GM21423 (cell line): Measurements from ENCODE around the gene PTBP3.
A peak's percentile ranks its signal among the peaks of the same experiment; 100 is the strongest.

Experiments used
- ATAC-seq: cut with Tn5 transposase; IDR thresholded peaks from one replicate; pipeline ENCODE4 v1.9.1; 2021; ENCODE audit warnings: mild to moderate bottlenecking, moderate library complexity; ENCODE audit not compliant: unreplicated experiment

Gene PTBP3

DNA sequence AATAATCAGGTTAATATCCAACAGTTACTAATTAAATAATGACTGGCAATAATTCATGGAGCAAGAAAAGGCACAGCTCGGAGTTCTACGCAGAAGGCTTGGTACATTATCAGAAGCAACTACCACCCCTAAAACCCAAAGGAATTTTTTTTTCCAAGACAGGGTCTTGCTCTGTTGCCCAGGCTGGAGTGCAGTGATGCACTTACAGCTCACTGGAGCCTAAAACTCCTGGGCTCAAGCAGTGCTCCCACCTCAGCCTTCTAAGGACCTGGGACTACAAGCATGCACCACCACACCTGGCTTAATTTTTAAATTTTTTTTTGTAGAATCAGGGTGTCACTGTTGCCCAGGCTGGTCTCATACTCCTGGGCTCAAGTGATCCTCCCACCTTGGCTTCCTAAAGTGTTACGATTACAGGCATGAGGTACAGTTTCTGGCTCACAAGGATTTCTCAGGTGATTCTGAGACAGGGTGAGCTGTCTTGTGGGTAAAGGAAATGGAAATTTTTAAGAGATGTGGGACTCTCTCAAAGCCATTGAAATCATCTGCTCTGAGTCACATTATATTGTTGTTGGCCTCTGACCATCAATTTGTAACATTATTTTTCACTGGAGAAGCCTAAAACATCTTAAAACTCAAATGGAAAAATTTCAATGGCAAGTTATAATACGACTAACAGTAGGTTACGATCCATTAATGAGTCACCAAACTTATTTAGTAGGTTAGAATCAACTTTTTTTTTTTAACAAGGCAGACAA, 26.8 kb upstream of the PTBP3 start:
- ATAC-seq: no peak

DNA sequence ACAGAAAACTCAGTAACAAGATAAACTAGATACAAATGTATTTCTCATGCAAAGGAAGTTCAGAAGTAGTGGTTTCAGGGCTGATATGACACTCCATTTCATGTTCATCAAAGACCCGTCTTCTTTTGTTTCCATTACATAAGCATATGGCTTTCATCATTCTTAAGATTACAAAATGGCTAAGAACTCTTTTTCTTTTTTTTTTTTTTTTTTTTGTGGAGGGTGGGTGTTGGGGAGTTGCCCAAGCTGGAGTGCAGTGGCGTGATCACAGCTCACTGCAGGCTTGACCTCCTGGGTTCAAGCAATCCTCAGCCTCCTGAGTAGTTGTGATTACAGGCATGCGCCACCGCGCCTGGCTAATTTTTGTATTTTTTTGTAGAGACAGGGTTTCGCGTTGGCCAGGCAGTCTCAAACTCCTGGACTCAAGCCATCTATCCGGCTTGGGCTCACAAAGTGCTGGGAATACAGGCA, 22.0 kb upstream of the PTBP3 start:
- ATAC-seq: no peak

DNA sequence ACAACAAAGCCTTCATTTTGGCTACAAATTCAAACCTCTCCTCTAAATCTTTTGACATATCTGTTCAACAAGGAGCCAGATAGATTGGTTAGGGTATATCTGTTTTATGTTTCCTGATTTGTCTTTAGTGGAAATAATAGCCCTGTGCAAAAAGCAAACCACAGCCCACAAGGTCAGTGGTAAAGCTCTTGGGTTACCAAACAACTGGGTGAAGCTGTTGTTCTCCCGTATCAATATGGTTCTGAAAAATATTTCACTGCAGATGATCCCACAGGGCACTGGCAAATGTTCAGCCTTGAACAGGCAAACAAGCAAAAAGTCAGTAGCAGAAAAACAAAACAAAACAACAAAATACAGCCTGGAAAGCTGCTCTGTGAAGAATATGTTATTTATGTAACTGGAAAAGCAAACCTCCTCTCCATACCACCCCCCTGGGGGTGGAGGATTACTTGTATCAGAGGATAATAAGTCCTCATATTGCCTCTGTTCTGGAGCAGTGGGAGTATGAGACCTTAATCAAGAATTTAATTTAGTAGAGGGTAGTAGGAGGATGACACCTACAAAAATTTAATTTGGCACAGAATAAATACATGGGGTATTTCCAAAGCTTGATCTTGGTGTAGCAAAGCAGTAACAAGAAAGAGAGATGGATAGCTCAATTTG, 20.8 kb upstream of the PTBP3 start:
- no peak for ATAC-seq

DNA sequence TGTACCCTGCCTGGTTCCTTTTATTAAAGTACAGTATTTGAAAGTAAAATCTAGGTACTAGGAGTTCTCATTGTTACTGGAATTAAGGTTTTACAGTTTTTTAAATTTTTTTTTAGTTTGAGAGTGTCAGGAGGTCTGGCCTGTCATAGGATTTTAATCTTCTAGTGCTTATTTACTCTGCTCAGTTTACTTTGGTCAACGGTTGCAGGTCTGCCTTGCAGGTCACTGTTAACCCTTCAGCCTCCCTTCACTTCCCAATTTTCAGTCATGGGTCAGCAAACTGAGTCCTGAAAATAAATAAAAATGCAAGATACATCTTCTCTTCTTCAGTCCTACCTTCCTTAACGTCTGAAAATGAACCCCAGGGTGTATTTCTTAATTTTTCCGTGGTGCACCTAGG, 18.8 kb upstream of the PTBP3 start:
- ATAC-seq: no peak

DNA sequence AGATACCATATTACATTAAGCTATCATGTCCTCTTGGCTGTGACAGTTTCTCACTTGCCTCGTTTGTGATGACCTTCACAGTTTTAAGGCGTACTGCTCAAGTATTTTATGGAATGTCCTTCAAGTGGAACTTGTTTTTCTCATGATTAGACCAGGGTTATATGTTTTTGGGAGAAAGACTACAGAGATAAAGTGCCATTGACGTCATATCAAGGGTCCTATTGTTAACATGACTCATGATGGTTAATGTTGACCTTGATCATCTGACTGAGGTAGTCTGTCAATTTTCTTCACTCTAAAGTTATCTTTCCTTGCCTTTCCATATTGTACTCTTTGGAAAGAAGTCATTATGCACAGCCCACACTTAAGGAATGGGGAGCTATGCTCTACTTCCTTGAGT, 17.8 kb upstream of the PTBP3 start:
- no peak for ATAC-seq

DNA sequence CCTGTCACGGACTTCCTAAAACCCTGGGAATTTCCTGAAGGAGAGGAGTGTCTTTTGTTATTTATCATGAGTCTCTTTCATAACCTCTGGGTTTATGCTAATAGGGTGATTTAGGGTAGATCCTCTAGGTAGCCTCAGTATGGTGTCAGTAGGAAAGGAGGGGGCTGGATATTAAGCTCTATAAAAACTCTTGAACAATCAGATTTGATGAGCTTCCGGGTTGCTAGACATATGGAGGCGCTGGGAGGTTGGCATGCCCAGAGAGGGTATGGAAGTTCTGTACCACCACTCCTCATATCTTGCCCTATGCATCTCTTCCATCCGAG, 15.6 kb upstream of the PTBP3 start:
- no peak for ATAC-seq

DNA sequence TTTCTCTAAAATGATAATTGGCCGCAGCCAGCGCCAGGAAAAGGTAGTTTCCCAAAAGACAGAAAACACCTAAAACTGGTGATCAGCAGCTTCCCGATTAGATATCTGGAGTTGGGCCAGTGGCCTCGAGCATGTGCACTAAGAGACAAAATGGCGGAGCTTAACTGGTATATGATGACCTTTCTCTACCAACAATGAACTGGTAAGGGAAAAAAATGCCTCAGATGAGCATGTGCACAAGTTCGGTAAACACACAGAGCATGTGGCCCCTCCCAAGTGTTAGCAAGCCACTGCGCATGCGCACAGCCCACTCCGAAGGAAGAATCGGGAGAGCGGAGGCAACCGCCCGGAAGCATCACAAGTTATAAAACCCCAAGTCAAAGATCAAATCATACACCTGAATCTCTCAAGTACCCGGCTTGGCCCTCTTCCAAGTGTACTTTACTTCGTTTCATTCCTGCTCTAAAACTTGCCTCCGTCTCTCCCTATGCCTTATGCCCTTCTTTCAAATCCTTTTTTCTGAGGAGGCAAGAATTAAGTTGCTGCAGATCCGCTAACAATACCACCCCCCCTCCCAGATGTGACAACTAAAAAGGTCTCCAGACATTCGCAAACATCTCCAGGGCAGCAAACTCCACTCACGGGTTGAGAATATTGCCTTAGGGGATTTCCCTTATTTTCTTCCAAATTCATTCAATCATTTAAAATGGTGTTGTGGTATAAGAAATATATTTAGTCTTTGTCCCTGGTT, 15.0 kb upstream of the PTBP3 start:
- ATAC-seq: no peak

DNA sequence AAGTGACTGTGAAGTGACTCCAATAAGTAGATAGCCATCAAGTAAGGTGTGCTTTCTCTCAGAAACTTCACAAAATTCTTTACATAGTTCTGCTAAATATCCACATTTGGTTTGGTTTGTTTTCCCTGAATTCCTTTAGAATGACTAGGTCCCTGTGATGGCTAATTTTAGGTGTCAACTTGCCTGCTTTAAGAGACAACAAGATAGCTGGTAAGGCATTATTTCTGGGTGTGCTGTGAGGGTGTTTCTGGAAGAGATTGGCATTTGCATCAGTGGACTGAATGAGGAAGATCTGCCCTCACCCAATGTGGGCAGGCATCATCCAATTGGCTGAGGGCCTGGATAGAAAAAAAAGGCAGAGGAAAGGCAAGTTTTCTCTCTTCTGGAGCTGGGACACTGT, 8.3 kb upstream of the PTBP3 start:
- ATAC-seq: no peak

DNA sequence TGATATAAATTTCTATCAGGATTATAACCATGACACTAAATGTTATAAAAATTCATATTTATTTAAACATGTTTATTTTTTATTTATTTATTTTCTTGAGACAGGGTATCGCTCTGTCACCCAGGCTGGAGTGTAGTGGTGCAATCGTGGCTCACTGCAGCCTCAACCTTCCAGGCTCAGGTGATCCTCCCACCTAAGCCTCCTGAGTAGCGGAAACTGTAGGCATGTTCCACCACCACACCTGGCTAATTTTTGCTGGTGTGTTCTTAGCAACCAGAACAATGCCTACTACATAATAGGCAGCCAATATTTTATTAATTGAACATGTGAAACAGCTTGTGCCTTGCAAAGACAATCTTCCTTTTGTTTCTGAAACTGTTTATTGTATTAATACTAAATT, 6.5 kb upstream of the PTBP3 start:
- ATAC-seq: no peak

DNA sequence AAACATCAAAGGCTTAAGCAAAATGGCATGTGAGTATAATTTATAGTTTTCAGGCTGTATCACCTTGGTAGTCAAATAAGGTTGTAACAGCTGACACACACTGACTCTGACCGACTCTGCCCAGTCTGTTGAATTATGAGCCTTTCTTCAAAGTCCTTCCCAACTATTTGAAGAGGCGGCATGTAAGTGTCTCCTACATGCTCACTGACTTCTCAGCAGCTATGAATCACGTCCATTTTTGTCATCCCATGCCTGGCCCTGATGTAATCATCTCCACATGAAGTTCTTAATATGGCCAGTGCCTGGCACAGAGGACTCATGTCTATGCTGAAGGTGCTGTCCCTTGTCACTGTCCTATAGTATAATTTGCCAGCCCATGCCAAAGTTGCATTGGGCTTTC, 5.1 kb upstream of the PTBP3 start:
- no peak for ATAC-seq

DNA sequence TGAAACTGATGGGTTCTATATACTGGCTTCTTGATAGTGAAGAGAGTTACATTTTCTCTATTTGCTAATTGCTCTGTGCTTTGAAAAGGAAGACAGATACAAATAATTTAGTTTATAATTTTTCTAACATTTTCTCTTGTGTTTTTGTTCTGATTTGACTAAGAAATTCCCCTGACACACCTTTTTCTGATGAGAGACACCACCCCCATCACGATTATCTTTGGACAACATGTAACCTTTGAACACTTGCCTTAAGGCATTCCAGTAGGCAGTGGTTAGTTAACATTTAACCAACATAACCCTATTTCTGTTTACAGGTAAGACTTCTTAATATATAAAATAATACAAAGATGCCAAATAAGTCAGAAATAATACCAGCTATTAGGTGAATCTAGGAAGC, 4.1 kb upstream of the PTBP3 start:
- ATAC-seq: no peak

DNA sequence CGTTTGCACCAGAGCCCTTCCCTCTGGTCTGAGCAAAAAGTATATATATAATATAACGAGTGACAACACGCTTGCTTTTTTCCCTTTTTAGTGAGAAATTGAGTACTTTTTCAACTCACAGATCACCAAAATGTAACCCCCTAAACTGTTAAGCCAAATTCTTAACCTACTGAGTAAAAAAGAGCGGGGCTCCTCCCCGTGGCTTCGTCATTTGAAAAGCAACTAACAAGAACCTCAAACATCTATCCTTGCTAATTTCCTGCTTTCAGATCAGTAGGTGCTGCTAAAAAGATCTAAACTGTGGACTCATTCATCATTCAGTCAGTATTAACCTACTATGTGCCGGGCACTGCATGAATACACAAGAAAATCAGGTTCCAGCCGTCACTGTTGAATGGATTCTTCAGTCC, 1.0 kb upstream of the PTBP3 start:
- ATAC-seq: no peak

DNA sequence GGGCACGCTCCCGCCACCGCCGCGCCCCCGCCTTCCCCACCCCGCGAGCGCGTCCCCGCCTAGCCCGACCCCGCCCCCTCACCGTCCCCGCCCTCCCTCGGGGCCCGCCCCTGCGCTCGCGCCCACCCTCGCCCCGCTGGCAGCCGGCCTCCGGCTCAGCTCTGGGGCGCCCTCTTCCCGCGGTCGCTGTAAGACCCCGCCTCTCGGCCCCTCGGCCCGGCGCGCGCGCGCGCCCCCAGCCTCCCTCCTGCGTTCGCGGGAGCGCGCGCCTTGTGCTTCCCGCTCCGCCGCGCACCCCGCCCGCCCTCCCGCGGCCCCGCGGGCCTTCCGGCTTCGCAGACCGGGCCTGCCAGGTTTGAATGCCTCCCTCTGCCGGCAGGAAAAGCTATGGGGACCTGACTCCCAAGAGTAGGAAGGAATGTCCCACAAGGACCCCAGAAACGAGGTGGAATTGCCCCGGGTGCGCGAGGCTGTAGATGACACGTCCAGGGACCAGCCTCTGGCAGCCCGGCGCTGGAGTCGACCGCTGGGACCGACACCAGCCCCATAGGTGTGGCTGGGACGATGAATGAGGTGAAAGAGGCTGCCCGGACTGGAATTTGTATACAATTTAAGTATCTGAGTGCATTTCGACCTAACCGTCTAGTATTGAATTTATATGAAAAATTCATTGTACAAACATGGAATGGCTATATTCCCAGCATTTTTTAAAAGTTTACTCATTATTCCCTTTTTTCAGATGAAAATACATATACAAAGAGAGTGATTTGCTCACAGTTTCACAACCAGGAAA, 416 bp upstream of the PTBP3 start:
- ATAC-seq: peak; percentile 71

DNA sequence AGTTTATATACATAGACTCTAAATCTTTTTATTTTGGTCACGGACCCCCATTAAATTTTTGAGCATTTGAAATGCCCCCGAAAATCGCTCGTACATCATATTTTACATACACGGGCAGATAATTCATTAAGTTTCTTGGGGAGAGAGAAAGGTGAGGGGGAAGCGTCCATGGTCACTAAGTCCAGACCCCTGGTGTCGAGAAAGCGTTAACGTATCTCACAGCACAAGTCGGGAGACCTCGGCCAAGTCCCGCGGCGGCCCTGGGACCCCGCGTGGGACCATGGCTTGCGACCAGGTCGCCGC, 794 bp downstream of the PTBP3 start:
- no peak for ATAC-seq

DNA sequence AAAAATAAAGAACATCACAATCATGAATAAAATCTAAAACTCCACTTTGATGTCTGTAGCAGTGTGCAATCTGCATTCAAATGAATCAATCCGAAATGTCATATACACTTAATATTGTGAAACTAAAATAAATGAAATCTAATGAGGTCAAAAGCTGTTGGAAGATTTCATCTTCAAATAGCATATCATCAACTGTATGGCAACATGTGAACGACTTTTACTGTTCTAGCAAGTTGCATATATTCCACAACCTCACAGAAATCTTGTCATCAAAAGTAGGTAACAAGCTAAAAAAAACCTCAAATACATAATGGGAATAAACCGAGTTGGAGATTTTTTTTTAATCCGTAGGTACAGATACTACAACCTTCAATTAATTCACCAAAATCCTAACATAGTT, 1.2 kb downstream of the PTBP3 start:
- no peak for ATAC-seq

DNA sequence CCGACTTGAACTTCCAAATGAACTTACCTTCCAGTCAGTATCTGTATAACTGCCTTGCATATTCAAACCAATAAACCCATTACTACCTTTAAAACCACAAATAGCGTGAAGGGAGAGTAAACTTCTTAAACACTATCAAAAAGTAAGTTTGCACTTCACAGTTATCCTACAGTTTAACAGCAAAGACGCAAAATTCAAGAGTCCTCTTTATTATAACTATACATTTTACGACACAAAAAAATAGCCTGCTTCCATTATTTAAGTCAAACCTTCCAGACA, 1.8 kb downstream of the PTBP3 start:
- no peak for ATAC-seq

DNA sequence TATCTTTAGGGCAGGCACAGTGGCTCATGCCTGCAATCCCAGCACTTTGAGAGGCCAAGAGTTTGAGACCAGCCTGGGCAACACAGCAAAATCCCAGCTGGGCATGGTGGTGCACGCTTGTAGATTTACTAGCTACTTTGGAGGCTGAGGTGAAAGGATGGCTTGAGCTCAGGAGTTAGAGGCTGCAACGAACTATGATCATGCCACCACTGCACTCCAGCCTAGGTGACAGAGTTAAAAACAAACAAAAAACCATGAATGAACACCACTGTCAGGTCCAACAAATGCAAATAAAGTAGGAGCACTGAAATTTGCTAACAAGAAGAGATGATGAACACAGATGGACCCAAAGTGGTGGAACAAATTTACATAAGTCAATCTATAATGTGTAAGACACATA, 4.9 kb downstream of the PTBP3 start:
- ATAC-seq: no peak

DNA sequence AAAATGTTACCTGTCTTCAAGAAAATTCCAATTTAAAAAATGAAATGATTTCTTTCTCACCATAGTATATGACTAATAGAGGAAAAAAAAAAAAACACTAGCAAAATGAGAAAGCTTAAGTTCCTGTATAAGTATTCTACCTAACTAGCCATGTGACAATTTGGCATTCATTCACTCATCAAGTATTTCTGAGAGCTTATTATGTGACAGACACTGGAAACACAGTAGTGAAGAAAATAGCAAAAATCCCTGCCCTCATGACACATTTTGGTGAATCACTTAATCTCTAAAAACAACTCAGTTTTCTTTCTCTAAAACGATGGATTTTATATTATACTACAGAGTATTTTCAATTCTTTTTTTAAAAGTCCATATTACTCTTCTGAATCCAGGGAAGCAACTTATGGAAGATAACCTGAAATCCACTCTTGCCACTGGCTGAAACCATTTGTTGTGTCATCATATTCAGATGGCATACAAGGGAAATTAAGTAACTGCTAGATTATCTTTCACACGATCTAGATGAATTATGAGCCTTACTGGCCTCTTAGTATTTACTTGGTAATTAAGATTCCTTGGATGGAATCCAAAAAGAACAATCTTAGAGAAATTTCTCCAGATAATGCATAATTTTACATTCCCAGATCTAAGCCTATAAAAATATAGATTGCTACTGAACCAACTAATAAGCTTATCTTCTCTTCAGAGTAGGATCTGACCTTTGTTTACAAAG, 5.5 kb downstream of the PTBP3 start:
- no peak for ATAC-seq

DNA sequence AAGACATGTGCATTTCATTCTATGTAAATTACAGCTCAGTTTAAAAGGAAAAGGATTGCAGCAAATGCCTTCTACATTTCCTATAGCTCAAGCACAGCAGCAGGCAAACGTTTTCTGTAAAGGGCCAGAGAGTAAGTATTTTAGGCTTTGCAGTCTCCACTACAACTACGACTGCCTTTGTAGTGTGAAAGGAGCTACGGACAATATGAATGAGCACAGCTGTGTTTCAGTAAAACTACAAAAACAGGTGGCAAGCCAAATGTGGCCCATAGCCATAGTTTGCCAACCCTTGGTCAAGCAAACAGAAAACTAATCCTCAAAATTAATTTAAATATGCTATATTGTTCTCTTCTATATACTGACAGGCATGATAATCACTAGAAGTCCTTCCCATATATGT, 7.2 kb downstream of the PTBP3 start:
- no peak for ATAC-seq

DNA sequence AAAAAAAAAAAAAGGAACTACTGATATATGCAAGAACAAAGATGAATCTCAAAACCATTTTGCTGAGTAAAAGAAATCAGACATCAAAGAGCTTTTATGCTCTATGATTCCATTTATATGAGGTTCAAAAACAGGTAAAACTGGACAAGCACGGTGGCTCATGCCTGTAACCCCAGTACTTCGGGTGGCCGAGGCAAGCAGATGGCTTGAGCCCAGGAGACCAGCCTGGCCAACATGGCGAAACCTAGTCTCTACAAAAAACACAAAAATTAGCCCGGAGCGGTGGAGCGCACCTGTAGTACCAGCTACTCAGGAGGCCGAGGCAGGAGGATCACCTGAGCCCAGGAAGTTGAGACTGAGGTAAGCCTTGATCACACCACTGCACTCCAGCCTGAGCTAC, 7.8 kb downstream of the PTBP3 start:
- no peak for ATAC-seq

DNA sequence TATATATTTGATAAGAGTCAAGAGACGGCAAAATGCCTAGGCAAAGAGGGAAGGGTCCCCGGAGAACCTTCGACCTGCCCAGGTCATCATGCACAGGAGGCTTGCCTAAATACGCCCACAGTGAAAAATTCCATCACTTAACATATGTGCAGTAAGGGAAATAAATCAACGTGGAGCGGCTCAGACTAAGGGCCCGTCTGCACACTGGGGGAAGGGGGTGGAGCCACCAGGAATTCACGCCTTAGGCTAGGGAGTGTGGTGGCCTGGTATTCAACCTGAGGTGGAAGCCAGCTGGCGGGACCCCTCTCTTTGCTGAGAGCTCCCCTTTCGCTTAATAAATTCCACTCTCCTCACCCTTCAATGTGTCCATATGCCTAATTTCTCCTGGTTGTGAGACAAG, 8.3 kb downstream of the PTBP3 start:
- no peak for ATAC-seq
